GM18868 (cell line): ENCODE data around the gene CAPN15.

Experiments
- ATAC-seq: cut with Tn5 transposase; IDR thresholded peaks from one replicate; pipeline ENCODE4 v1.9.1; 2021; ENCODE audit warnings: mild to moderate bottlenecking, moderate library complexity; ENCODE audit not compliant: unreplicated experiment

The CAPN15 gene

DNA sequence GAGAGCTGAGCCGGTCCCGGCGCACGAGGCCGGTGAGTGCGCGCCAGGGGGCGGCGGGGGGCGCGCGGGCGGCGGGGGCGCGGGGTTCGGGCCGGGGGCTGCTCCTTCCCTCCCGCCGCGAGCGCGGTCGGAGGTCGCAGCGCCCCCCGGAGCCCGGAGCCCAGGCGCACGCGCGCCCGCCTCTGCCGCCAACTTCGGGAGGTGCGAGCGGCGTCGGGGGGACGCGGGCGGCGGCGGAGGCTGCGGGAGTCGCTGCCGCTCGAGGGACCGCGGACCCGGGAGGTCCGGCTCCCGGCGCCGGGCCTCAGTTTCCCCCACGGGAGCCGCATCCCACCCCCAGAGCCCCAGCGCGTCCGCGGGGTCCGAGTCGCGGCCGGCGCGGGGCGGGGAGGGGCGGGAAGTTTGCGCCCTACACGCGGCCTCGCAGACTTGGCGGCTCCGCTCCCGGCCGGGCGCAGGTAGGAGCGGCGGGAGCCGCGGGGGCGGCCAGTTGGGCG, 32.7 kb downstream of the CAPN15 start, which contains the start of gene PRR35:
TSS of gene PRR35 (plus strand) at position 191 of the 497 bp plus-strand sequence. CDS start 2,901 bp downstream, outside the sequence.
- no peak for ATAC-seq

DNA sequence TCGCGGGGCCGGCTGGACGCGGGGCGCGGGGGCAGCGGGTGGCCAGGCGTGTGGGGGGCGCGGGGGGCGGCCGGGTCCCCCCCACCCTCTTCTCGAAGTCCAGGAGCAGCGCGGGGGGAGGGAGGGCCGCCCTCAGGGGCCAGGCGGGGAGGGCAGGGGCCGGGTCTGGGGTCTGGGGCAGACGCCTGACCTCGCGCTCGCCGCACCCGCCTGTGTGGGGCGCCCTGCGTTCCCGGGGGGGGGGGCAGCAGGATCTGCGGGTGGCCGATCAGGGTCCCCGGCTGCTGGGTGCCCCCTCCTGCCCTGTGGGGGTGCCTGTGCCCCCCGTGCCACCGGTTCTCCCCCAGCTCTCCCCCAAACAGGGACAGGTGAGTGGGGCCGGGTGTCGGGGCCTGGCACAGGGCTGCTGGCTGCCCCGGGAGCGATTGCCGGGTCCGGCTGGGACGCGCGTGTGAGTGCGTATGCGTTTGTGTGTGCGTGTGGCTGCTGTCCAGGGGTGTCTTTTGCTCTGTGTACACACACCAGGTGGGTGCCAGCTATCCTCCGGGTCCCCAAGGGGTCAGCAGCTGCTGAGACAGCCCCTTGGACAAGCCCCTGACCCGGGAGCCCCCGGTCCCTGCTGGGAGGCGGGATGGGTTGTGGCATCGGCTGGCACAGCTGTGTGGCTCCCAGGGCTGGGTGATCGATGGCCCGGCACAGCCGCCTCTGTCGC, 33.3 kb downstream of the CAPN15 start:
- no peak for ATAC-seq

DNA sequence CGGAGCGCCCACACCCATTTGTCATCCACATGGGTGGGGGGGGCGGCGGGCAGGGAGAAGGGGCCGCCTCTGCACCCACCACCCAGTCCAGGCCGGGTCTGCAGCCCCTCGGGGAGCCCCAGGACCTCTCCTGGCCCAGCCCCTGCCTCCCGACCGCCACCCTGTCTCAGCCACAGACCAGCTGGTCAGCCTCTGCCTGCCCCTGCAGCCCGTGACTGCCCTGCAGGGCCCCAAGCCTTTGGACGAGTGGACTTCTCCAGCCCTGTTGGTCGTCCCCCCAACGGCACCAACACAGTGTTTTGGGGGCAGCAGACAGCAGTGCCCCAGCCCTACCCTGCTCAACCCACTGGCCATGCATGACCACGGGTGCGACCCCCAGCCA, 33.9 kb downstream of the CAPN15 start:
- no peak for ATAC-seq

DNA sequence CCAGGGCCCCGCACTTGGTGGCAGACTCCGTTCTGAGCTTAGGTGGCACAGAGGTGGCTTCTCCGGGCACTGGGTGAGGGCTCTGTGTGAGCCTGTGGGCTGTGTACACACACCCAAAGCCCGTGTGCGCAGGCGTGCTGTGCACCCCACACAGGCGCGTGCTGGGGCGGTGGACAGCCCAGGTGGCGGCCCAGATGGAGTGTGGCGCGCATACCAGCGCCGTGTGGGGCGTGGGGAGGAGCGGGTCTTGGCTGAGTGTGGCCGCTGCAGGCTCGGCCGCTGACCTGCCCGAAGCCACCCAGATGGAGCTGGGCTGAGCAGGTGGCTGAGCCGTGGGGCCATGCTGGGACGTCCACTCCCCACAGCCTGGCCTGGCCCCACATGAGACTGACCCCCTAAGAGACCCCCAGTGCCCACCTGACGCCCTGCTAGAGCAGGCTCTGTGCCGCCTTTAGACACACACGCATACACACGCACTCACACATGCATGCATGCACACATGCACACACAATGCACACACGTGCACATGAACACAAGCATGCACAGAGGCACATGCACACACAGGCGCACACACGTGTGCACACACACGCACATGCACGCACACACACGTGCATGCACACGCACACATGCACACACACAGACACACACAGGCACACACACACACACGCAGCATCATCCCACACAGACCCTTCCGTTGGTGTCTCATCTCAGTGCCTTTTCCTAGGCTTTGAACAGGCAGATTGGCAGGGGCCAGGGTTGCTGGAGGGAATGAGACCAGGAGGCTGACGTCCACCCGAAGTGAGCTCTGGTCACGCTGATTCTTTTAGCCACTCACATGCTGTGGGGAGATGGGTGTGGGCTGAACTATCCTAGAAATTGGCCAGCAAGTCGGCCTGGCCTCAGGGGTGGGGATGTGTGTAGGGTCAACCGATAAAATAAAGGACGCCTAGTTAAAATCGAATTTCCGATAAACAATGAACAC, 34.7 kb downstream of the CAPN15 start:
- no peak for ATAC-seq

- ATAC-seq = no peak
Observed at GRCh38 chr16:563072-563644, 35.6 kb downstream of the CAPN15 start.

GRCh38 chr16:564690-565418, 37.3 kb downstream of the CAPN15 start:
- ATAC-seq = no peak

DNA sequence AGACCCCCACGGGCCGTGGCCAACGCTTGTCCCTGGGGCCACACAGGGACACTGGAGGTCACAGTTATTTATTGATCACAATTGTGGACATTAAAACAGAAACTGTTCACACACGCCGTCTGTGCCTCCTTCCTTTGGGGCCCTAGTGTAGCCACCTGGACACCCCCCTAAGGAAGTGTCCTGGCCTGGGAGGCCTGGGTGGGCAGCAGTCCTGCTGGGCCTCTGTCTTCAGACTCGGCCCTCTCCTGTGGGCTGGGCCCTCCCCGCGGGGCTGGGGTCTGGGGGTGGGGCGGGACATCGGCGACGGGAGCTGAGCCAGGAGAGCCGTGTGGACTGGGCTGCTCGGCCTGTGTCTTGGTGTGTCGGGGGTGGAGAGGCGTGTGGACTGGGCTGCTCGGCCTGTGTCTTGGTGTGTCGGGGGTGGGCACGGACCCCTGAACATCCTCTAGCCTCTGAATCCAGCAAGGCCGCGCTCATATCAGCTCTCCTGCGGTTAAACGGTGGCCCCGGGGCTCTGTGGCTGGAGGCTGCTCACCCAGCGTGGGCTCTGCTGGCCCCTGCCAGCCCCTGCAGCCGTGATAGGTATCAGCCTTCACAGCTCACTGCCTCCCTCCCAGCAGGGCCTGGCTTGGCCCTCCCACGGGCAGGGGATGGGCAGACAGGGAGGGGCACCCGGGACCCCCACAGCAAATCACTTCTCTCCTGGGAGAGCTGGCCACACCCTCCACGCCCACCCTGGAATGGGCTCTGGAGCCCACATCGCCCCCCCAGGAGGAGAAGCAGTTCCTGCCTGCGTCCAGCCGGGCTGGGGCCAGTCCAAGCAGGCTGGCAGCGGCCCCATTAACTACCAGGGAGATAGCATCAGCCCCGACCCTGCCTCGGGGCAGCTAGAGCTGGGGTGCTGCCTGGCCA, 38.2 kb downstream of the CAPN15 start:
- ATAC-seq = no peak

GRCh38 chr16:566475-567372, 39.2 kb downstream of the CAPN15 start, which contains the start of gene NHLRC4:
TSS of gene NHLRC4 (plus strand) at chr16:567005. CDS start at chr16:568048, 1,043 bp downstream.
- peak; percentile 51 for ATAC-seq

- no peak for ATAC-seq
Observed at GRCh38 chr16:567373-568256, 40.1 kb downstream of the CAPN15 start.

DNA sequence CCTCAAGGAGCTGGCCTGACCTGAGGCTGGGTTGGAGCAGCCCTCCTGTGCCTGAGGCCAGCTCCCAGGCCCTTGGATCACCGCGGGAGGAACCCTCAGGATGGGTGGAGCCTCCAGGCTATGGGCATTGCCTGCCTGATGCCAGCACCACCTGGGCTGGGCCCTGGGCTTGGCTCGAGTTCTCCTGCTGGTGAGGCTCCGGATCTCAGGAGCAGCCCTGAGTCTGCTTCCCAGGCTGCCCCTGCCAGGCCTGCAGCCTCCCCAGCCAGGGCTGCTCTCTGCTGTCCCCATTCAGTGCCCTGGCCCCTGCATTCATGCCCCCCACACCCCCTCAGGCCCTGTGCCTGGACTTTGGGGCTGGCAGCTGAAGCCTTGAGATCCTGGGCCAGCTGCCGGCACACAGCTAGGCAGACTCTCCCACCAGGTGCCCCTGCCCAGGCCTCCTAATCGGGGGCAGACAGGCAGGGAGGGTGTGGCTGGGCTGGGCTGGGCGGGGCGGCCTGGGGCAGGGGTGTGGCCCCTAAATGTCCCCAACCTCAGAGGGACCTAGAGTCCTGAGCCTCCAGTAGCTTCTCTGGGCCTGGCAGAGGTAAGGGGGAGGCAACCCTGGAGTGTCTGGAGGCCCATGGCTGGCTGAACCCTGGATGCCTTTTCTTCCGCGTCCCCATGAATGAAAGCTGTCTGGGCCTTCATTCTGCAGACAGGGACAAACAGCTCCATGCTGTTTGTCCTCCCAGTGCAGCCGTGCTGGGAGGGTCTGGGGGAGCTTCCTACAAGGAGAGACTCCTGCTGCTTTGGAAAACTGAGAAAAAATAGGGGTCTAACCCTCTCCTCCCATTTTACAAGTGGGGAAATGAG, 41.1 kb downstream of the CAPN15 start:
- no peak for ATAC-seq

DNA sequence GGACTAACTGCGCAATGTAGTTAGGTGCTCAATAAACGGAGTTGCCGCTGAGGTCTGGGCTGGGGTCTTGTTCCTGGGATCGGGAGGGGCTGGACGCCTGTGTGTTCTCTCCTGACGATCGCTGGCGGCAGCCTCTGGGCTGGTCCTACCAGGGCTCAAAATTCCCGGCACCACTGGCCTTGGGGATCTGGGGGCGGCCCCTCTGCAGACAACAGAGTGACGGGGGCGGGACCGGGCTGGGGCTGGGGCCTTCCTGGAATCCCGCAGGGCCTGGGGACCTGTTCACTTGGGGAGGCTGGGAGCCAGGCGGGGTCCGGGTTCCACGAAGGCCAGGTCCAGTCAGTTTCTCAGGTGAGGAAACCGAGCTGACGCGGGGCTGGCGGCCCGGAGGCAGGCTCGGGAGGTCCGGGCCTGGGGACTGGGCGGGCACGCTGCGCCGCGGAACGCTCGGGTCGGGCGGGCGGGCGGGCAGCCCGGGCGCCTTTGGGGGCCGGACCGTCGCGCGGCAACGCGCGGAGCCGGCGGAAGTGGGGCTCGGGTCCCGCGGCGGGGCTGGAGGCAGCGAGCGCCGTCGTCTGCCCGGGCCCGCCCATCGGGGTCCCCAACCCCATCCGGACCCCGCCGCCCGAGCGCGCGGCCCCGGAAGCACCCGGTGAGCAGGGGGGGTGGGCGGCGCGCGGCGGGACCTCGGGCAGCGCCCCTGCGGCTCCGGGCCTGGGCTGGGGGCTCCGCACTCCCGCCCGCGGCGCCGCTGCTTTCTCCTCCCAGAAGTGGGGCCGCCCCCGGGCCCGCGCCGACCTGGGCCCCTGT, 42.1 kb downstream of the CAPN15 start, which contains the start of gene PIGQ:
TSS of gene PIGQ (plus strand) at position 524 of the 810 bp plus-strand sequence. CDS start 4,107 bp downstream, outside the sequence.
- ATAC-seq = peak; percentile 55

DNA sequence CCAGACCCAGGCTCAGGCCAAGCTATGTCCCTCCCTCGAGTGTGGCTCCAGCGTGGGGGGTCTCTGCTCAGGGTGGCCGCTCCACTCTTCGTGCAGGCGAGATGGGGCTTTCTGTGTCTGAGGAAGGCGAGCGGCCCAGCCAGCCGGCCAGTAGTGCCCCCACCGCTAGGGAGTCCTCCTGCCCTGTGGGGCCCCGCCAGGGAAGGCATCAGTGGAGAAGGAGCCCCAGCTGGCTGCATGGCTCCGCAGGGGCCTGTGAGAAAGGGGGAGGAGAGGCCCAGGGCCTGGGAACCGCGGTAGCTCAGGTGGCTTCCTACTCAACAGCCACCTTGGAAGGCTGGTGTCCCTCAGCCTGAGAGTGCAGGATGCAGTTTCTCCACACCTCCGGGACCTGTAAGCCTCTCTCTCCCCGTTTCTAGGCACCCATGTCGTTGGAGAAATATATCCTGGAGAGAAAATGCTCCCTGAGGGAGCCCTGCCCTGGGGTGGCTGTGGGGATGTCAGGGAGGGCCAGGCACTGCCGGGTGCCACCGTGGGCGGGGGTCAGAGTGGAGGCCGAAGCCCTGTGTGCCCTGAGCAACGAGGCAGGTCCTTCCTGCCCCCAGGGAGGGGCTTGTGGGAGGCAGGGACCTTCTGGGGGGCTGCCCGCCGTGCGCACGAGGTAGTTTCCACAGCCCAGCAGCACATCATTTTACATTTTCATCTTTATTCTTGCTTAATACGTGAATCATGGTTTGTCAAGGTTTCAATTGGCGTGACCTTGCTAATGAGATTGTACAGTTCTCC, 45.5 kb downstream of the CAPN15 start:
- no peak for ATAC-seq

DNA sequence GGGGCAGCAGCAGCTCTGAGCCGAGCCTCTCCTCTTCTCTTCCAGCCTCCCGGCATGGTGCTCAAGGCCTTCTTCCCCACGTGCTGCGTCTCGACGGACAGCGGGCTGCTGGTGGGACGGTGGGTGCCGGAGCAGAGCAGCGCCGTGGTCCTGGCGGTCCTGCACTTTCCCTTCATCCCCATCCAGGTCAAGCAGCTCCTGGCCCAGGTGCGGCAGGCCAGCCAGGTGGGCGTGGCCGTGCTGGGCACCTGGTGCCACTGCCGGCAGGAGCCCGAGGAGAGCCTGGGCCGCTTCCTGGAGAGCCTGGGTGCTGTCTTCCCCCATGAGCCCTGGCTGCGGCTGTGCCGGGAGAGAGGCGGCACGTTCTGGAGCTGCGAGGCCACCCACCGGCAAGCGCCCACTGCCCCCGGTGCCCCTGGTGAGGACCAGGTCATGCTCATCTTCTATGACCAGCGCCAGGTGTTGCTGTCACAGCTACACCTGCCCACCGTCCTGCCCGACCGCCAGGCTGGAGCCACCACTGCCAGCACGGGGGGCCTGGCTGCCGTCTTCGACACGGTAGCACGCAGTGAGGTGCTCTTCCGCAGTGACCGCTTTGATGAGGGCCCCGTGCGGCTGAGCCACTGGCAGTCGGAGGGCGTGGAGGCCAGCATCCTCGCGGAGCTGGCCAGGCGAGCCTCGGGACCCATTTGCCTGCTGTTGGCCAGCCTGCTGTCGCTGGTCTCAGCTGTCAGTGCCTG, 46.7 kb downstream of the CAPN15 start:
- ATAC-seq = no peak
